Activated T-helper 1 cell treated with anti-CD3 and anti-CD28 coated beads, Interleukin-12 subunit alpha, Interleukin-12 subunit beta, Interleukin-2, Interleukin-4 antibody, amounts not matched to agents 30 ng/mL and 10 ng/mL and 1 ng/mL, durations not matched to agents 14 hours and 24 hours and 36 hours (primary cell): Measurements from ENCODE around the gene ANKRD13A. TPM values are rescaled to one million over a fixed set of nuclear protein-coding genes. Genes with fewer than 3 reads are reported as not detected.
A peak's percentile ranks its signal among the peaks of the same experiment; 100 is the strongest.
"Not testable (repeated sequence)": the region's sequence is repeated elsewhere in the genome, so short reads cannot be mapped to it uniquely, and the experiment has no call there.

Experiments used
- DNase-seq: peaks from one replicate; pipeline ENCODE4 v3.0.0; 2021; ENCODE audit warnings: low spot score
- H3K27ac Mint-ChIP-seq: one replicate; pipeline ENCODE4 v1.8.0; 2021; ENCODE audit warnings: mild to moderate bottlenecking, mixed read lengths
- H3K27me3 Mint-ChIP-seq: one replicate; pipeline ENCODE4 v1.8.0; 2022; ENCODE audit warnings: mild to moderate bottlenecking, moderate library complexity, mixed read lengths; ENCODE audit not compliant: insufficient read depth
- H3K36me3 Mint-ChIP-seq: one replicate; pipeline ENCODE4 v1.8.0; 2021; ENCODE audit warnings: low read depth, mixed read lengths
- H3K4me1 Mint-ChIP-seq: one replicate; pipeline ENCODE4 v1.8.0; 2021; ENCODE audit warnings: low read depth, mixed read lengths
- H3K4me3 Mint-ChIP-seq: one replicate; pipeline ENCODE4 v1.8.0; 2021; ENCODE audit warnings: mild to moderate bottlenecking, moderate library complexity, mixed read lengths
- H3K9me3 Mint-ChIP-seq: one replicate; pipeline ENCODE4 v1.8.0; 2021; ENCODE audit warnings: mixed read lengths
- intact Hi-C: fragments of 100-400 bp; cut with micrococcal nuclease; formaldehyde crosslinking; loops from one replicate; pipeline ENCODE4 v1.15.1; 2024
- total RNA-seq: library from RNA; stranded (reverse); gene quantifications from 2 replicates; pipeline ENCODE4 v1.2.3, GENCODE V29; 2022

ANKRD13A gene
- total RNA-seq, 1 donor from 2014 or later: 62.4 TPM

- peaks cover 5% of the 10 kb centered on the region for H3K9me3 Mint-ChIP-seq
- peaks cover 22% of the 10 kb centered on the region for H3K4me1 Mint-ChIP-seq
- peaks cover 4% of the 10 kb centered on the region for H3K36me3 Mint-ChIP-seq
- peaks cover 26% of the 10 kb centered on the region for H3K27me3 Mint-ChIP-seq
- intact Hi-C loops: no loop called here
- DNase-seq: no peak
- peak overlapping the region; percentile 2 for H3K27ac Mint-ChIP-seq
- no peak overlapping the region for H3K4me3 Mint-ChIP-seq
Observed at GRCh38 chr12:110084314-110085015, 85.2 kb downstream of the ANKRD13A start.

- H3K27me3 Mint-ChIP-seq: peaks cover 40% of the 10 kb centered on the region
- H3K9me3 Mint-ChIP-seq, intact Hi-C loops: not testable (repeated sequence)
Observed at GRCh38 chr12:110088216-110088615, 89.0 kb downstream of the ANKRD13A start.

GRCh38 chr12:110088936-110089335, 89.7 kb downstream of the ANKRD13A start:
- Mint-ChIP-seq H3K27ac (no peak overlapping the region), H3K4me3 (no peak overlapping the region), H3K4me1 (no peaks in the 10 kb centered on the region), H3K27me3 (peaks cover 40% of the 10 kb centered on the region), H3K36me3 (peaks cover 1% of the 10 kb centered on the region), H3K9me3 (no peaks in the 10 kb centered on the region)
- DNase-seq: no peak
- intact Hi-C loops: no loop called here

More at GRCh38 chr12:110088216-110088615, 89.0 kb downstream of the ANKRD13A start:
- H3K36me3 Mint-ChIP-seq, H3K4me3 Mint-ChIP-seq, DNase-seq, H3K27ac Mint-ChIP-seq, H3K4me1 Mint-ChIP-seq: not testable (repeated sequence)

Other genes starting within 250 kb of the ANKRD13A start
- gene TRPV4, start 166.0 kb upstream of the ANKRD13A start, total RNA-seq: not detected in 2 replicates
- 27.7 and 29.1 TPM in 2 replicates for gene GLTP, start 118.9 kb upstream of the ANKRD13A start, total RNA-seq
- 30.4 and 31.1 TPM in 2 replicates for gene TCHP, start 99.2 kb upstream of the ANKRD13A start, total RNA-seq
- 86.2 and 87.5 TPM in 2 replicates for gene GIT2, start 3.1 kb upstream of the ANKRD13A start, total RNA-seq
- 20.3 and 20.8 TPM in 2 replicates for gene C12orf76, start 49.1 kb downstream of the ANKRD13A start, total RNA-seq
- 0.91 and 1.2 TPM in 2 replicates for gene IFT81, start 124.9 kb downstream of the ANKRD13A start, total RNA-seq